Neutrophil (primary cell): ENCODE results near the gene TLR9.

ENCODE experiments used
- H3K27ac ChIP-seq: fragments of 200-600 bp; sonication (generic); 2 replicates; pipeline ENCODE4 v1.5.1; 2016; ENCODE audit warnings: mild to moderate bottlenecking, moderate library complexity
- H3K27me3 ChIP-seq: fragments of 200-600 bp; sonication (generic); 2 replicates; pipeline ENCODE4 v1.6.0; 2016; ENCODE audit warnings: mild to moderate bottlenecking
- H3K36me3 ChIP-seq: fragments of 200-600 bp; sonication (generic); 2 replicates; pipeline ENCODE4 v1.5.1; 2017
- H3K4me1 ChIP-seq, 2 experiments: fragments of 200-600 bp in 1 of 2; sonication (generic) in 1 of 2; 1 replicate in 1 of 2; 2 replicates in 1 of 2; pipeline versions ENCODE4 v1.5.1 to v1.6.1; 2013 to 2016; ENCODE audit warnings: low read depth in 1 of 2, low read length in 1 of 2, mild to moderate bottlenecking in 1 of 2, moderate library complexity in 1 of 2; ENCODE audit not compliant: control insufficient read depth in 1 of 2, insufficient read depth in 1 of 2
- H3K4me3 ChIP-seq, 2 experiments: fragments of 200-600 bp in 1 of 2; sonication (generic) in 1 of 2; 1 replicate in 1 of 2; 2 replicates in 1 of 2; pipeline ENCODE4 v1.5.1; 2013 to 2016; ENCODE audit warnings: low read depth in 1 of 2, low read length in 1 of 2, mild to moderate bottlenecking in 1 of 2, moderate library complexity in 1 of 2
- H3K9me3 ChIP-seq: fragments of 200-600 bp; sonication (generic); 2 replicates; pipeline ENCODE4 v1.5.1; 2016
- TF ChIP-seq, protein P1 (sequence below): fragments of 200-600 bp; sonication (generic); IDR thresholded peaks from 2 replicates; pipeline ENCODE4 v1.5.1; 2016; ENCODE audit warnings: antibody characterized with exemption

The TLR9 gene

DNA sequence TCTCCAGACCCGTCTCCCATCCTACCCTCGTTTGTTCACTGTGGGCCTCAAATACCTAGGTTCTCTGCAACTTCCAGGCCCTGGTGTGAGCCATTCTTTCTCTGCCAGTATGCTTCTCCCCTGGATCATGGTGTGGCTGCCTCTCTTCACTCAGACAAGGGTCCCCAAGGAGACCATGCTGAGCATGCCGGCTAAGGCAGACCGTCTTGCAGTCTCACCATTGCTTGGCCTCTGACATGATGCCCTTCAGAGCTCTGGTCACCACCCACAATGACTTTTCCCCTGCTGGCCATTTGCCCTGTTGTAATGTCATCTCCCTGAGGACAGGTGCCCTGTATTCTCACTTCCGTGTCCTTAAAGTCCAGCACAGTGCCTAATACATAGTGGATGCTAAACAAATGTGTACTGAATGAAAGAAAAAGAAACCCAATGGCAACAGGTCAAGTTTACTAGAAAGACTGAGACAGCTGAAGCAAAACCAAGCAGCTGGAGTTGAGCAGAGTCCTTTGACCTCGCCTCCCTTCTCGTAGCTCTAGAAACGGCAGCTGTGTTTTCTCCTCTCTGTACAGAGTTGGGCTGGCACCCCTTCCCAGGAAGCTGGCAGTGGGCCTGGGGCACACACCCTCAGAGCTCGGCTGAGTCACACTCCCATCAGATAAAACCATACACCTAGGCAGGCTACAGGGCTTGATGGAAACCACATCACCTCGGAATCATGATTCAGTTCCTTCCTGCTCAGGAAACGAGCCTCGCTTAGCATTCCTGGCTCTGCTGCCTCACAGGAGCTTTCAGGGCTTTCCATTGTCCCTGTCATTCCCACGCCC is 8.6 kb downstream of the TLR9 start:
- TF ChIP-seq, protein P1, sequence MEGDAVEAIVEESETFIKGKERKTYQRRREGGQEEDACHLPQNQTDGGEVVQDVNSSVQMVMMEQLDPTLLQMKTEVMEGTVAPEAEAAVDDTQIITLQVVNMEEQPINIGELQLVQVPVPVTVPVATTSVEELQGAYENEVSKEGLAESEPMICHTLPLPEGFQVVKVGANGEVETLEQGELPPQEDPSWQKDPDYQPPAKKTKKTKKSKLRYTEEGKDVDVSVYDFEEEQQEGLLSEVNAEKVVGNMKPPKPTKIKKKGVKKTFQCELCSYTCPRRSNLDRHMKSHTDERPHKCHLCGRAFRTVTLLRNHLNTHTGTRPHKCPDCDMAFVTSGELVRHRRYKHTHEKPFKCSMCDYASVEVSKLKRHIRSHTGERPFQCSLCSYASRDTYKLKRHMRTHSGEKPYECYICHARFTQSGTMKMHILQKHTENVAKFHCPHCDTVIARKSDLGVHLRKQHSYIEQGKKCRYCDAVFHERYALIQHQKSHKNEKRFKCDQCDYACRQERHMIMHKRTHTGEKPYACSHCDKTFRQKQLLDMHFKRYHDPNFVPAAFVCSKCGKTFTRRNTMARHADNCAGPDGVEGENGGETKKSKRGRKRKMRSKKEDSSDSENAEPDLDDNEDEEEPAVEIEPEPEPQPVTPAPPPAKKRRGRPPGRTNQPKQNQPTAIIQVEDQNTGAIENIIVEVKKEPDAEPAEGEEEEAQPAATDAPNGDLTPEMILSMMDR, result no peak
- Histone ChIP-seq H3K27me3 (no peaks in the 10 kb centered on the region), H3K27ac (peak overlapping the region; percentile 88), H3K4me3 (no peak overlapping the region), H3K9me3 (no peaks in the 10 kb centered on the region), H3K4me1 (peaks cover 40 to 62% of the 10 kb centered on the region in 2 experiments), H3K36me3 (peaks cover 63% of the 10 kb centered on the region)

DNA sequence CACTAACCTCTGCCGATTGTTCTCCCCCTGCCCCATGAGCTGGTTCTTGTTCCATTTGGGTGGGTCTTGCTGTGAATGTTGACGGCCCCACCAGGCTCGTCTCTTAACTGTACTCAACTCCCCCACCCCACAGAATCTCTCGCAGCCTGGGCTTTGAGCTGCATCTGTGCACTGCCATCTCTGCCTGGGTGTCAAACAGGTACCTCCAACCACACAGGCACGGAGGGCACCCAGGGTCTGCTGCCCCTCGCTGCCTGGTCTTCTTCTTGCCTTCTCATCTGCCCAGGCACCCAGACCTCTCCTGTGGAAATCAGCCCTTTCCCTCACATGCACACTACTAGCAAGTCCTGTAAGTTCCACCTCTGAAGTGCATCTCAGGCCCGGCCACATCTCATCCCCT is 10.1 kb downstream of the TLR9 start:
- H3K36me3 ChIP-seq, result peaks cover 57% of the 10 kb centered on the region
- H3K27ac ChIP-seq, result peak overlapping the region; percentile 88
- TF ChIP-seq, protein P1, result no peak
- no peaks in the 10 kb centered on the region for H3K9me3 ChIP-seq
- H3K27me3 ChIP-seq, result no peaks in the 10 kb centered on the region
- peaks cover 50 to 69% of the 10 kb centered on the region in 2 experiments for H3K4me1 ChIP-seq
- no peak overlapping the region for H3K4me3 ChIP-seq

DNA sequence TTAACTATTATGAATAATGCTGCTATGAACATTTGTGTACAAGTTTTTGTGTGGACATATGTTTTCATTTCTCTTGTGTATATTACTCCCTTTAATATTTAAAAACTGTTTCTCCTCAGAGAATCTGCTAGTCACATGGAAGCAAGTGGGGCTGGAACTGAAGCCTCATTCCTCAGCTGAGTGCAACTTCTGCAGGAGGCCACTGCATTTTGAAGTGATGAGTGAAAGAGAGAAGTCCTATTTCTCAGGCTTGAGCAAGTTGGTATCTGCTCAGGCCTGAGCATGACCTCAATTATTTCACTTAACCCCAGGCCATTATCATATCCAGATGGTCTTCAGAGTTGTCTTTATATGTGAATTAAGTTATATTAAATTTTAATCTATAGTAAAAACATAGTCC is 11.5 kb downstream of the TLR9 start:
- Histone ChIP-seq H3K4me1 (peaks cover 57 to 79% of the 10 kb centered on the region in 2 experiments), H3K27ac (peak overlapping the region; percentile 88)
- TF ChIP-seq, protein P1, result no peak

DNA sequence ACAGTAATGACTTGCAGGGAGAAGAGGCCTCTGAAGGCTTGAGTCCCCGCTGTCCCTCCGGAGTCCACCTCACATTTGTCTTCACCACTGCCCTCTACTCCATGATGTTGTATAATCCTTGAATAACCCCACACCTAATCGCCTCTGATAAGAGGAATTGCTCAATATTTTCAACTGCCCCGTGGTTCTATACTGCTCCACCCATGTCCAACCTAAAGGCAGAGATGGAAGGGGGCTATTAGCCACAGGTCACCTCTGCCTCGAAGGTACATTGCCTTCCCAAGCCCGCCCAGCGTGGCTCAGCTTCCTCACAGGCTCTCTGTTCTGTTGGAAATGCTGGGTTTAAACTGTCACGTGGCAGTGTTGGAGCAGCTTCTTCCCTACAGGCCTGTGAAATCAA is 12.4 kb downstream of the TLR9 start:
- Histone ChIP-seq H3K27ac (peak overlapping the region; percentile 88), H3K4me3 (no peak overlapping the region), H3K9me3 (no peaks in the 10 kb centered on the region), H3K36me3 (peaks cover 81% of the 10 kb centered on the region), H3K4me1 (peaks cover 58 to 77% of the 10 kb centered on the region in 2 experiments), H3K27me3 (no peaks in the 10 kb centered on the region)
- TF ChIP-seq, protein P1, result no peak

More for the DNA sequence above, 11.5 kb downstream of the TLR9 start:
- Histone ChIP-seq H3K36me3 (peaks cover 72% of the 10 kb centered on the region), H3K4me3 (no peak overlapping the region), H3K27me3 (no peaks in the 10 kb centered on the region), H3K9me3 (no peaks in the 10 kb centered on the region)

DNA sequence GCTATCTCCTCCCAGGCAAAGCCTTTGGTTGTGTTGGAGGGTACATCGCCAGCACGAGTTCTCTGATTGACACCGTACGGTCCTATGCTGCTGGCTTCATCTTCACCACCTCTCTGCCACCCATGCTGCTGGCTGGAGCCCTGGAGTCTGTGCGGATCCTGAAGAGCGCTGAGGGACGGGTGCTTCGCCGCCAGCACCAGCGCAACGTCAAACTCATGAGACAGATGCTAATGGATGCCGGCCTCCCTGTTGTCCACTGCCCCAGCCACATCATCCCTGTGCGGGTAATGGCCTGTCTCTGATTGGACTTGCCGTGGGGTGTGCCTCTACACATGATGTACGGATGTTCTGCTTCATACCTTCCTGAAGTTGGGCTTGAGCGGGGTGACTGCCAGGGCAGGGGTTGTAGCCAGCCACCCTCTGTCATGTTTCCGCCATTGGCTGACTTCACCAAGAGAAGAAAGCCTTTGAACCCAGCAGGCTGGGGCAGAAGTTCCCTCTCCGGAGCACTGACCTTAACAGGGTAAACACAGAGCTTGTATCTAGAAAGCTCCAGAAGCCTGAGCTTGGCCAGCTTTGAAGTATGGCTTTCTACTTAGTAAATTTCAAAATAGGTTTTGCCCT is 14.1 kb downstream of the TLR9 start:
- Histone ChIP-seq H3K36me3 (peaks cover 94% of the 10 kb centered on the region), H3K4me1 (peaks cover 44 to 63% of the 10 kb centered on the region in 2 experiments)
- TF ChIP-seq, protein P1, result no peak

More for the DNA sequence above, 14.1 kb downstream of the TLR9 start:
- H3K27ac ChIP-seq, result peak overlapping the region; percentile 88
- H3K9me3 ChIP-seq, result no peaks in the 10 kb centered on the region
- peak overlapping the region; percentile 25 to 37 for H3K4me3 ChIP-seq
- H3K27me3 ChIP-seq, result no peaks in the 10 kb centered on the region
